Amygdala (tissue), 56 donors: ENCODE measurements around the gene FNDC5.

ENCODE experiments used
- DNase-seq, 56 donors: peaks; one replicate each; lab custom pipeline; 2025; lab: John Stamatoyannopoulos, UW

The FNDC5 gene

GRCh38 chr1:32898056-32898455 is 27.3 kb upstream of the FNDC5 start:
- no peak for DNase-seq

GRCh38 chr1:32897082-32898049 is 26.7 kb upstream of the FNDC5 start:
- DNase-seq = no peak

DNA sequence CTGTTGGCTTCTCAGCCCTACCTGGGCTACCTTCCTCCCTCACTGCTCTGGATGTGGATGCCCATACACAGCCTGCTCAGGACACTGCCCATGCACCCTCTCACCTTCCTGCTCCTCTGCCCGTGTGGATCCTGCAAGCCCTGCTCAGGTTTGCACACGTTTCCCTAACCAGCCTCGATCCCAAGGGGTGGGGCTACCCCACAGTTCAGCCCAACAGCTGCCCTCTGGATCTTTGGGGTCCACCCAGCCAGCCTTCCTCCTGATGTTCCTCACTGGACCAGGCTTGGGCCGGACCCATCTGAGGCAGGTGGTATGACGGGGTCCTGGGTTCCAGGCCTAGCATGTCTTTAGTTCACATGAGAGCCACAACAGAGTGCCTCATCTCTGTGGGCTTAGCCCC is 25.7 kb upstream of the FNDC5 start:
- DNase-seq = no peak

DNA sequence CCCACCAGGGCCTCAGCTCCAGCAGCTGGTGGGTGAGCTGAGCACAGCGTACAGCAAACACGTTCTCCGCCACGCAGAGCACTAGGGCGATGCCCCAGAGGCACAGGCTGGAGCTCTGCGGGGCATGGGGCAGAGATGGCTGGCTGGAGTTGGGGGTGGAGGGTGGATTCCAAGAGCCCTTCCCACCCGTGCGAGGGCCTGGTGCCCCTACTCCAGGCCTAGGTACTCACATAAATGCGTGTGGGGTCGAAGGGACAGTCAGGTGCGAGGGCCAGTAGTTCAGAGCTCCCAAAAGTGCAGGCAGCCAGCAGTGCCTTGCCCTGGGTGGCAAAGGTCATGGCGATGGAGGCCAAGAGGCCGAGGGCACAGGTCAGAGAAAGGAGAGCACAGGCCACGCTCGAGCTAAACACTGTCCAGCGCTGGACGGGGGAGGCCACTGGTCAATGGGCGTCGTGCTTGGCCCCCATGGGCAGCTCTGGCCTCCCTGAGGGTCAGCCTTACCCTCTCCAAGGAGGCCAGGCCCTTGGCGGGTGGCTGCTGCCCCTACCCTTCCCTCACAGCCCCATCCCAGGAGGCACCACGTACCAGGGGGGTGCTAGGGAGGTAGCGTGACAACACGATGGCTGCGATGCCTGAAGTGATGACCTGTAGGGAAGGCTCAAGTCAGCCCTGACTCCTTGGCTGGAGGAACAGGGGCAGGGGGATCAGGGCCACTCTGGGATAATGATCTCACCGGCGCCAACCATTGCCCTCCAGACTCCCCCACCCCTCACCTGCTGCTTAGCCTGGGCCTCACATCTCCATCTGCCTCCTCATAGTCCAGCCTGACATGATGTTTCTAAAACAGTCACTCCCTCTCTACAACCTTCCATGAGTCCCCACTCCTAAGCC is 24.9 kb upstream of the FNDC5 start:
- no peak for DNase-seq

- no peak for DNase-seq
These were observed 24.0 kb upstream of the FNDC5 start for GRCh38 chr1:32894681-32895080.

GRCh38 chr1:32894019-32894600 is 23.4 kb upstream of the FNDC5 start:
- DNase-seq = no peak

DNA sequence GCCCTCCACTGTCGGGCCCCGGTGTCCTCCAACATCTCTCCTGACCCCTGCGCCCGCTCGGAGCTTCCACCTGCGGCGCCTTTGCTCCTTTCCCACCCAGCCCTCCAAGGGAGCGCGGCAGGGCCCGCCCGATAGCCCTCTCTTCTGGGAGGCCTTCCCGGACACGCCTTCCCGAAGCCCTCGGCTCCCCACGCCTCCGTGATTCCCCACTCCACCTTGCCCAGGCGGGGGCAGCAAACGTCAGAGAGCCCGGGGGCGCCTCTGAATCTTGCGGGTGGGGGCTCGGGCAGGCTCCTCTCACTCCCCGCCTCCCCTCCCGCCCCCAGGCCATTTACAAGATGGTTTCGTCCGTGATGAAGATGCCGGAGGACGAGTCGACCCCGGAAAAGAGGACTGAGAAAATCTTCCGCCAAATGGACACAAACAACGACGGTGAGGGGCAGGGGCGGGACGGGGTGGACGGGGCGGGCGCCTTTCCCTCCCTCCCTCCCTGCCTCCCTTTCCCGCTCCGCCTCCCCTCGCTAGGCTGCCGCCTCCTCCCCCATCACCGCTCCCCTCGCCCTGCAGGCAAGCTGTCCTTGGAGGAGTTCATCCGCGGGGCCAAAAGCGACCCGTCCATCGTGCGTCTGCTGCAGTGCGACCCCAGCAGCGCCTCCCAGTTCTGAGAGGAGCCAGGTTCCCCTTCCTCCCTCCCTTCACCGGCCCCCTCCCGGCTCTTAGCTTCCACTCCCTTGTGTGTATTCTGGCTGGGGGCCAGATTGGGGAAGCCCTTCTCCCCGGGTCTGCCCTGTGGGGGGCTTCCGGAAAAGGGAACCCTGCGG is 22.7 kb upstream of the FNDC5 start:
- DNase-seq = peak in 29 of 56 donors; percentile 21 to 78 (median 48)

DNA sequence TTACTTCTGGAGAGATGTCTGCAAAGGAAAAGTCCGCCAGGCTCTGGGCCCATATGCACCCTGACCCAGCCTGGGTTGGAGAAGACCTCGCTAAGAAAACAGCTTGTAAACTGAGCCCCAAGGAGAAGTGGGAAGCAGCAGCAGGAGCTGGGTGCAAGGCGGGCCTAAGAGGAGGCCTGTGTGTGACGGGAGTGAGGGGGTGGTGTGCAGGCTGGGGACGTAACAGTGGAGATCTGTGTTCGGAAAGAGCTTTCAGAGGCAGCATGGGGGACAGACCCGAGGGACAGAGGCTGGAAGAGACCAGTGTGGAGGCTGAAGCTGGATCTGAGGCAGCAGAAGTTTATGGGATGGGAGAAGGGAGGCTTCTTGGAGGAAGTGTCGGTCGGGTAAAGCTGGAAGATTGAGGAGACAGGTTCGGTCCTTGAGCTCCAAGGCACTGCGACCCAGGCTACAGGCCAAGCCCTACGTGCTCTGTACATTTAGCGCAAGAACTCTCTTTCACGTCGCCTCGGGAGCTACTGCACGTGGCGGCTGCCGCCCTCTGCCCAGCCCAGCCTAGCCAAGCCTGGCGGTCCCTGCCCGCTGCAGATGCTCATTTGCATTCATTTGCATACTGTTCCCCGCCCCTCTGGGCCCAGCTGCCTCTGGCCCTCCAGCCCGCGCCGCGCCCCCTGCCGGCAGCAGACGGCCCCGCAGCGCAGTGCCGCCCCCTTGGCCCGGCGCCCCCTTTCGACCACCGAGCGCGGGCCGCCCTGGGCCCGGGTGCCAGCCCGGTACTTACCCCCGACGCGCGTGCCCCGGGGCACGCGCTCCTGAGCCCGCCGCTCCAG is 21.9 kb upstream of the FNDC5 start:
- peak in 50 of 56 donors; percentile 32 to 87 (median 64) for DNase-seq

DNA sequence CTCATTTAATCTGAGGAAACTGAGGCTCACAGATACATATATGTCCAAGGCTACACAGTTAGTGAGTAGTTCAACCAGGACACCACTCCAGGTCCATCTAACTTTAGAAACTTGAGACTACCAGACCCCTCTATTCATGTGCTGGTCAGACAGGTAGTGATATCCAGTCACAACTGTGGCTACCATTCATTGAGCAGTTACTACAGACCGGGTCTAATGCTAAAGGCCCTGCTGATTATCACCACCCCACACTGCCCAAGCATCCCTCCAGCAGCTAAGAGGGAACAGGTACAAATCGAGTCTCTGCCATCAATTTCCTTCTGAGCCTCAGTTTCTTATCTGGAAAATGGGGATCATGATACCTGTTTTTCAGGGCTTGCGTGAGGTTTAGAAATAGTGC is 20.9 kb upstream of the FNDC5 start:
- DNase-seq = no peak

DNA sequence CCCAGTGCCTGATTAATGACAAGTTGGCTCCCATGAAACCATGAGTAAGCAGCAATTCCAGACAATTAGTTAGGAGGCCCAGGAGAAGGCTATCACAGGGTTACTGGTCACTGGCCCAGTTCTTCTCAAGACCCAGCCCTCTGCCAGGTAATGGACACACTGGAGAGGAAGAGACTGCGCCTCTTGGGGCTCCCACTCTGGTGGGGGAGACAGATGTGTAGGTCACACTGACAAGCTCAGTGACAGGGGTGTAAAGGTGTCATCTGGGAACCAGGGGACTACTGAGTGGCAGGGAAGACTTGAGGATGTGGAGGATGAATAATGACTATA is 20.5 kb upstream of the FNDC5 start:
- no peak for DNase-seq

- DNase-seq = no peak
These were observed 20.0 kb upstream of the FNDC5 start for GRCh38 chr1:32890516-32891240.

GRCh38 chr1:32889731-32890278 is 19.1 kb upstream of the FNDC5 start:
- no peak for DNase-seq

DNA sequence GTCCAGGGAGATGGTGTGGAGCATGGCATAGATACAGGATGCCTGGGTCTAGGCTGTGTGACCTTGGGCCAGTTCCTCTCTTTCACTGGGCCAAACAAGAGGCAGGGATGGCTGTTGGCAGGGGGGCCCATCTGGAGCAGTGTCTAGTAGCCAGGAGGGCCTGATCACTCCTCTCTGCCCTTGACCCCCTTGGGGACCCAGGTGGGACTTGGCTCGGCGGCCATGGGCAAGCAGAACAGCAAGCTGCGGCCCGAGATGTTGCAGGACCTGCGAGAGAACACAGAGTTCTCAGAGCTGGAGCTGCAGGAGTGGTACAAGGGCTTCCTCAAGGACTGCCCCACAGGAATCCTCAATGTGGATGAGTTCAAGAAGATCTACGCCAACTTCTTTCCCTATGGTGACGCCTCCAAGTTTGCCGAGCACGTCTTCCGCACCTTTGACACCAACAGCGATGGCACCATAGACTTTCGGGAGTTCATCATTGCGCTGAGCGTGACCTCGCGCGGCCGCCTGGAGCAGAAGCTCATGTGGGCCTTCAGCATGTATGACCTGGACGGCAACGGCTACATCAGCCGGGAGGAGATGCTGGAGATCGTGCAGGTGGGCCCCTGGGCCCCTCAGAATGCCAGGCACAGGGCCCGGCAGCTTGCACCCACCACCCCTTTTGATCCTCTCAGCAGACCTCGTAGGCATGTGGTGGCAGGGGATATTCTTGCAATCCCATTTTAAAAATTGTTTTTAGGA is 18.1 kb upstream of the FNDC5 start:
- no peak for DNase-seq

DNA sequence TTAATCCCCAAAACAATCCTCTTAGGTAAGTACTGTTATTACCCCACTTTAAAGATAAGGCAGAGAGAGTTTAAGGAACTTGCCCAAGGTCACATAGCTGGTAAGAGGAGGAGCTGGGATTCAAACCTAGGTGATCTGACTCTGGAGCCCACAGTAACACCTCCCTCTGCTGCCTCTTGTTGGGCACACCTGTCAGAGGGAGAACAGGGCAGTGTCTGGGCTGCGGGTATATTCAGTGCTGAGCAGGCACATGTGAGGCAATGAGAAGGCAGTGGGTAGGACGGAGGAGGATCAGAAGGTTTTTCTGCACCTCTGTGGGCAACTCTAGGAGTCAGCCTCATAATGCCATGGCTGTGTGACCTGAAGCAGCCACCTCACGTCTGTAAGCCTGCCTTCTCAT is 17.4 kb upstream of the FNDC5 start:
- no peak for DNase-seq

GRCh38 chr1:32887623-32888022 is 16.9 kb upstream of the FNDC5 start:
- DNase-seq = peak in 1 of 56 donors; percentile 21

DNA sequence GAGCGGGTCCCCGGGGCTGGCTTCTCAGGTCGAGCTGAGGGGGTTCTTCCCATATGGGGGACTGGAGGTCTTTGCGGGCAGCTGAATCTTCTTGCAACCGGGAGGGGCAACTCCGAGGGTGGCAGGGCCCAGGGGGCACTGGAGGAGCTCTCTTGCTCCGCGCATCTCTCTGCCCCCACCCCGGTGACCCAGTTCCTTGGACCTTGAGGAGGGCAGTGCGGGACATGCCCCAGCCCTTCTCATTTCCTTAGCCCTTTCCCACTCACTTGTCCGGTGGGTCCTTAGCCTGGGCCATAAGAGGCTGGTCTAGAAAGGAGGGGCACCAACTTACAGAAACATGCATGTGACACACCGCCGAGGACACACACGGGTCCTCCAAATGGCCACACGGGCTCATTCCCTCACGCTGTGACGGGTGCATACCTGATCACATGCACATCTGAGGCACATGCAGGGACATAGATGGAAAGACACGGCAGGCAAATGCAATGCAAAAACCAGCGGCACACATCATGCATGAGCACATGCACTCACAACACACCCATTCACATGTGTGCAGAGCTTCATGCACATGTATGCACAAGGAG is 16.2 kb upstream of the FNDC5 start:
- DNase-seq = no peak
